Ishikawa (cell line): ENCODE results near the gene NUAK1.

ENCODE experiments used
- CEBPB ChIP-seq: IDR thresholded peaks from 2 replicates; pipeline ENCODE4 v1.6.1; 2012
- CREB1 ChIP-seq: IDR thresholded peaks from 2 replicates; pipeline ENCODE4 v1.6.1; 2012; ENCODE audit warnings: low read depth
- EGR1 ChIP-seq: IDR thresholded peaks from 2 replicates; pipeline ENCODE4 v1.6.1; 2012
- EP300 ChIP-seq: IDR thresholded peaks from 2 replicates; pipeline ENCODE4 v1.6.1; 2012; ENCODE audit warnings: borderline replicate concordance
- FOXM1 ChIP-seq: IDR thresholded peaks from 2 replicates; pipeline ENCODE4 v1.6.1; 2012; ENCODE audit warnings: low read depth, borderline replicate concordance
- NFIC ChIP-seq: IDR thresholded peaks from 2 replicates; pipeline ENCODE4 v1.6.1; 2012
- RAD21 ChIP-seq: IDR thresholded peaks from 2 replicates; pipeline ENCODE4 v1.6.1; 2012; ENCODE audit warnings: low read depth
- TAF1 ChIP-seq: IDR thresholded peaks from 2 replicates; pipeline ENCODE4 v1.6.1; 2012; ENCODE audit warnings: low read depth, mild to moderate bottlenecking
- TCF12 ChIP-seq: IDR thresholded peaks from 2 replicates; pipeline ENCODE4 v1.6.1; 2012; ENCODE audit warnings: low read depth
- TEAD4 ChIP-seq: IDR thresholded peaks from 2 replicates; pipeline ENCODE4 v1.6.1; 2012
- YY1 ChIP-seq: IDR thresholded peaks from 2 replicates; pipeline ENCODE4 v1.6.1; 2012; ENCODE audit warnings: low read depth
- ZBTB7A ChIP-seq: IDR thresholded peaks from 2 replicates; pipeline ENCODE4 v1.6.1; 2012; ENCODE audit warnings: low read depth
- TF ChIP-seq, protein P1 (sequence below): IDR thresholded peaks from 2 replicates; pipeline ENCODE4 v1.6.1; 2012
- TF ChIP-seq, protein P2 (sequence below): IDR thresholded peaks from 2 replicates; pipeline ENCODE4 v1.6.1; 2012
- TF ChIP-seq, protein P3 (sequence below): IDR thresholded peaks from 2 replicates; pipeline ENCODE4 v1.6.1; 2012; ENCODE audit warnings: low read depth, mild to moderate bottlenecking

NUAK1 gene

DNA sequence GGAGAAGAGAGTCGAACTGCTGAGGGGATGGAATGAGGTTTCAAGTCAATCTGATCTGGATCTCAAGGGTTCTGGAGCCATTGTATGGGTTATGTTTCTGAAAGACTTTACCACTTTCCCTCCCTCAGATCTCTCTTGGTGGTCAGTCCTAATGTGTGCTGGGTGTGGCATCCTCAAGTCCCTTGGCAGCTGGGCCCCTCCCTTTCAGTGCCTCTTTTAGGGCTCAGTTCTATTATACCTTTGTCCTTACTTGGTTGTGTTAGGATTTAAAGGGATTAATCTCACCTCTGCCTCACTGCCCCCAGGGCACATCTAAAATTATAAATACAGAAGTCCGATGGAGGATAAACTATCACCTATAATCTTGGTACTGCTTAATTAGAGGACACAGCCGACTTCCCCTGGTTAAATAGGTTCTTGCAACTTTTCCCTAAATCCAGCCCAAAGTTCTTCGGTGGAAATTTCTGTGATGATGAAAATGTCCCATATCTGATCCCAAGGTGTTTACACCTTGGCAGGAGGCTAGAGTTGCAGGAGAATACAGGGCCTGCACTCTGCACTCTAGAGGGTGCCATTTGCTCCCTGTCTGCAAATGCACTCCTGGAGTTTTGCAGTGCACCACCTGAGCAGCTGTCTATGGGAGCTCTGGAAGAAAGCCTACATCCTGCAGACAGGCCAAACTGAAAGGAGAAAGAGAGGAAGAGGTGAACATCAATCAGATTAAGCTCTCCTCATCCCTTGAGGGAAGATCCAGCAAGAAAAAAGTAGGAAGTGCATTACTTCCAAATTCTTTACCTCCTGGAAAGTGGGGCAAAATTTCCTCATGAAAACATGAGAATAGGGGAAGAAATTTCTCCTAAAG is 106.8 kb downstream of the NUAK1 start:
- TF ChIP-seq, protein P1, sequence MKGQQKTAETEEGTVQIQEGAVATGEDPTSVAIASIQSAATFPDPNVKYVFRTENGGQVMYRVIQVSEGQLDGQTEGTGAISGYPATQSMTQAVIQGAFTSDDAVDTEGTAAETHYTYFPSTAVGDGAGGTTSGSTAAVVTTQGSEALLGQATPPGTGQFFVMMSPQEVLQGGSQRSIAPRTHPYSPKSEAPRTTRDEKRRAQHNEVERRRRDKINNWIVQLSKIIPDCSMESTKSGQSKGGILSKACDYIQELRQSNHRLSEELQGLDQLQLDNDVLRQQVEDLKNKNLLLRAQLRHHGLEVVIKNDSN = no peak
- no peak for TF ChIP-seq TCF12
- no peak for TF ChIP-seq TAF1
- TF ChIP-seq FOXM1 = no peak
- TF ChIP-seq YY1 = no peak
- TF ChIP-seq CEBPB = no peak
- TF ChIP-seq RAD21 = peak; percentile 60

DNA sequence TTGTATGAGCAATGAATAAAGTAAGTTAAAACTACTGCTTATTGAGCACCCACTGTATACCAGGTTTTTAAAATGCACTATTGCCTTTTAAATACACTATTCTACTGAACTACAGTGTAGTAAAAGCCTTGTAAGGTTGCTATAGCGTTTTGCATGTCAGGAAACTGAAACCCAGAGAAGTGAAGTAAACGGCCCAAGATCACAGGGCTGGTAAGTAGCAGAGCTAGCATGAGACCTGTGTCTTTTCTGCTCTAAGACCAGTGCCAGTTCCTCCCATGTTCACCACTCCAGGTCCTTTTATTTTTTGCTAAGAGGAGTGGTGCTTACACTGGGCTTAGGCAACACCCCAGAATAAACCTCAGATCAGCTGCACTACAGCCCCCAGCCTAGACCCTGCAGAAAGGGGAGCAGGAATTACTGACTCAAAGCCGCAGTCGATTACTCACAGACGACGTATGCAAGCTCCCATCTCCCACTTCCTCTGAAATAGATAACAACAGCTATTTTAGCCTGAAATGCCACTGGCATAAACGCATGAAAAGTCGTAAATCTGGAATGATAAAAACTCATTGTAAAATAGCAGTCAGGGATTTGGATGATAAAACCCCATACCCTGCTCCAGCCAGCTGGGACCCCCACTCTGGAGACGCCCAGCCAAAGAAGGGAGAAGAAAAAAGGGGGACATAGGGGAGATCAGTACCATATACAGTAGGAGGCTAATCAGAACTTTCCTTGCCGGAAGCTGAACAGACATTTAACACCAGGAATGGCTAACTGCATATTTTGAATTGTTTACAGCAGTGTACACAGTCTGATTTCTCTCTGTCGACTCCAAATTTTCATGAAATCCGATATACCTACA is 108.3 kb downstream of the NUAK1 start:
- TF ChIP-seq TAF1 = no peak
- peak; percentile 49 for TF ChIP-seq TEAD4

DNA sequence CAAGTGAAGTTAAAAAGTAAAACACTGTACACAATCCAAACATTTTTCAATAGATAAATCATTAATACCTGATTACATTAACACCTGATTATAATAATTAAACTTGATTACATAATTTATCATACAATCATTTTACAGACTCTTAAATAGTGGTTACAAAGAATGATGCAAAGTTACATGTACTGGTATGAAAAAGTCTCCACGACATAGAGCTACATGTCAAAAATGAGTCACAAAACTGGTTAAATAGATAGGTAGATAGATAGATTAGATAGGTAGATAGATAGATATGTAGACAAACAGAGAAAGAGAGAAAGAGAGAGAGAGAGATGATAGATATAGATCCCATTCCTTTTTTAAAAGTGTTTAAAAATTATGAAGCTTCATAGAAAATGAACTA is 109.2 kb downstream of the NUAK1 start:
- no peak for TF ChIP-seq RAD21
- no peak for TF ChIP-seq FOXM1
- TF ChIP-seq, protein P2, sequence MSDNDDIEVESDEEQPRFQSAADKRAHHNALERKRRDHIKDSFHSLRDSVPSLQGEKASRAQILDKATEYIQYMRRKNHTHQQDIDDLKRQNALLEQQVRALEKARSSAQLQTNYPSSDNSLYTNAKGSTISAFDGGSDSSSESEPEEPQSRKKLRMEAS = no peak
- TF ChIP-seq CREB1 = no peak
- TF ChIP-seq NFIC = no peak
- TF ChIP-seq YY1 = no peak

DNA sequence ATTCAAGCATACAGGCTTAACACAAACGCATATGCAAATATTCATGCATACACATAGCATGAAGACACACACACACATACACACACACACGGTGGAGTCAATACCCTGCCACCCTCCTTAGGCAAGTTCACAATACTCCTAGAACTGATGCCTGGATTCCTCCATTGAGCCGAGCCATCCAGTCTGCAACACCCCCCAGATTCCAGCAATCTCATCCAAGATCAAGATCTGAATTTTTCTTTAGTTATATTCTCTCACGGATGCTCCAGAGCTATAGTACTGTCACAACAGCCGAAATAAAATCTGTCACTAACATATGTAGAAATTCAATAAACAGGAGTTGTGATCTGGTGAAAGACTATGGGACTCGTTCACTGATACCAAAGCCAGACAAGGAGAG is 110.8 kb downstream of the NUAK1 start:
- TF ChIP-seq CREB1 (no peak), EGR1 (no peak), TEAD4 (no peak), NFIC (no peak), EP300 (no peak), TAF1 (no peak), RAD21 (no peak), FOXM1 (no peak), TCF12 (no peak), YY1 (no peak), ZBTB7A (no peak), CEBPB (no peak)
- TF ChIP-seq, protein P3, sequence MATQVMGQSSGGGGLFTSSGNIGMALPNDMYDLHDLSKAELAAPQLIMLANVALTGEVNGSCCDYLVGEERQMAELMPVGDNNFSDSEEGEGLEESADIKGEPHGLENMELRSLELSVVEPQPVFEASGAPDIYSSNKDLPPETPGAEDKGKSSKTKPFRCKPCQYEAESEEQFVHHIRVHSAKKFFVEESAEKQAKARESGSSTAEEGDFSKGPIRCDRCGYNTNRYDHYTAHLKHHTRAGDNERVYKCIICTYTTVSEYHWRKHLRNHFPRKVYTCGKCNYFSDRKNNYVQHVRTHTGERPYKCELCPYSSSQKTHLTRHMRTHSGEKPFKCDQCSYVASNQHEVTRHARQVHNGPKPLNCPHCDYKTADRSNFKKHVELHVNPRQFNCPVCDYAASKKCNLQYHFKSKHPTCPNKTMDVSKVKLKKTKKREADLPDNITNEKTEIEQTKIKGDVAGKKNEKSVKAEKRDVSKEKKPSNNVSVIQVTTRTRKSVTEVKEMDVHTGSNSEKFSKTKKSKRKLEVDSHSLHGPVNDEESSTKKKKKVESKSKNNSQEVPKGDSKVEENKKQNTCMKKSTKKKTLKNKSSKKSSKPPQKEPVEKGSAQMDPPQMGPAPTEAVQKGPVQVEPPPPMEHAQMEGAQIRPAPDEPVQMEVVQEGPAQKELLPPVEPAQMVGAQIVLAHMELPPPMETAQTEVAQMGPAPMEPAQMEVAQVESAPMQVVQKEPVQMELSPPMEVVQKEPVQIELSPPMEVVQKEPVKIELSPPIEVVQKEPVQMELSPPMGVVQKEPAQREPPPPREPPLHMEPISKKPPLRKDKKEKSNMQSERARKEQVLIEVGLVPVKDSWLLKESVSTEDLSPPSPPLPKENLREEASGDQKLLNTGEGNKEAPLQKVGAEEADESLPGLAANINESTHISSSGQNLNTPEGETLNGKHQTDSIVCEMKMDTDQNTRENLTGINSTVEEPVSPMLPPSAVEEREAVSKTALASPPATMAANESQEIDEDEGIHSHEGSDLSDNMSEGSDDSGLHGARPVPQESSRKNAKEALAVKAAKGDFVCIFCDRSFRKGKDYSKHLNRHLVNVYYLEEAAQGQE = no peak
- TF ChIP-seq, protein P1 = no peak
- TF ChIP-seq, protein P2 = no peak

DNA sequence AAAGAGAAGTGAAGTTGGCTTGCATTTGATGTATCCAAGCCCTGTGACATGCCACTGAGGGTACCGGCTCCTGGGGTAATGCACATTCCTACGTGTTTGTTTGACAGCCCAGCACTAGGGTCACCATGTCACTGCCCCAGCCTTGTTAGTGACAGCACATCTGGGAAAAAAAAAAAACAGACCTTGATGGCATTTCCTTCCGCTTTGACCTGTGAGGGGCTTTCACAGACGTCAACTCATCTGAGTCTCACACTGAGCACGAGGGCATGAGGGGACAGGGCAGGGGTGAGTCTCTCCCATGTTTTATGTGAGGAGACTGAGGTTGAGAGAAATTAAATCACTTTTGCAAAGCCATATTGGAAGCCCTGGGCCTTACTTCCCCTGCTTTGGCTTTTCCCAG is 111.5 kb downstream of the NUAK1 start:
- TF ChIP-seq ZBTB7A (no peak), TCF12 (no peak), TEAD4 (no peak), EP300 (no peak)
- TF ChIP-seq, protein P2 = no peak

DNA sequence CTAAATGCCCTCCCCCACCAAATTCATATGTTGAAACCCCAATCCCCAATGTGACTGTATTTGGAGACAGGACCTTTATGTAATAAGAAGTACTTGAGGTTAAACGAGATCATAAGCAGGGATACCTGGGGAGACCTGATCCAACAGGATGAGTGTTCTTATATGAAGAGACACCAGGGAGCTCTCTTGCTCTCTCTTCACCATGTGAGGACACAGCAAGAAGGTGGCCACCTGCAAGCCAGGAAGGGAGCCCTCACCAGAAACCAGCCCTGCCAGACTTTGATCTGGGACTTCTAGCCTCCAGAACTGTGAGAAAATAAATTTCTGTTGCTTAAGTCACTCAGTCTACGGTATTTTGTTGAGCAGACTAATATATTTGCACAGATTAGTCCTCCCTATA is 113.6 kb downstream of the NUAK1 start:
- TF ChIP-seq, protein P3 = no peak
- TF ChIP-seq TCF12 (no peak), NFIC (no peak), FOXM1 (no peak), EP300 (no peak), ZBTB7A (no peak), YY1 (no peak), RAD21 (no peak)
- TF ChIP-seq, protein P1 = no peak
- TF ChIP-seq, protein P2 = no peak
